ENCODE results near the gene ARID3A. TPM values are rescaled to one million over a fixed set of nuclear protein-coding genes. Genes with fewer than 3 reads are reported as not detected.
A peak's percentile ranks its signal among the peaks of the same experiment; 100 is the strongest.
"Not testable (repeated sequence)": the region's sequence is repeated elsewhere in the genome, so short reads cannot be mapped to it uniquely, and the experiment has no call there.

Gene ARID3A
- total RNA-seq, 1 donor from 2014 or later: 35.6 TPM

GRCh38 chr19:947707-948539 lies 22.1 kb downstream of the ARID3A start:
- Mint-ChIP-seq H3K36me3 (ENCODE audit: low read depth) (peaks cover 3% of the 10 kb centered on the region), H3K9me3 (no peaks in the 10 kb centered on the region), H3K27ac (no peak overlapping the region), H3K27me3 (no peaks in the 10 kb centered on the region), H3K4me1 (peaks cover 1% of the 10 kb centered on the region), H3K4me3 (no peak overlapping the region)
- intact Hi-C loops (cut with micrococcal nuclease): no loop called here
- no peak for DNase-seq

- intact Hi-C loops (cut with micrococcal nuclease): no loop called here
- no peak overlapping the region for H3K27ac Mint-ChIP-seq
These were observed 23.1 kb downstream of the ARID3A start for GRCh38 chr19:948842-949496.

GRCh38 chr19:950352-951066 lies 24.7 kb downstream of the ARID3A start:
- Mint-ChIP-seq H3K27me3 (no peaks in the 10 kb centered on the region), H3K36me3 (ENCODE audit: low read depth) (no peaks in the 10 kb centered on the region), H3K27ac (no peak overlapping the region), H3K4me3 (no peak overlapping the region), H3K4me1 (no peaks in the 10 kb centered on the region), H3K9me3 (no peaks in the 10 kb centered on the region)
- intact Hi-C loops (cut with micrococcal nuclease): no loop called here
- DNase-seq: no peak

More at GRCh38 chr19:948842-949496, 23.1 kb downstream of the ARID3A start:
- H3K9me3 Mint-ChIP-seq: no peaks in the 10 kb centered on the region
- H3K4me1 Mint-ChIP-seq: peaks cover 1% of the 10 kb centered on the region
- DNase-seq: no peak
- no peaks in the 10 kb centered on the region for H3K36me3 Mint-ChIP-seq (ENCODE audit: low read depth)
- H3K4me3 Mint-ChIP-seq: no peak overlapping the region
- H3K27me3 Mint-ChIP-seq: no peaks in the 10 kb centered on the region

- Mint-ChIP-seq H3K9me3 (no peaks in the 10 kb centered on the region), H3K36me3 (ENCODE audit: low read depth) (no peaks in the 10 kb centered on the region), H3K27ac (no peak overlapping the region), H3K4me1 (no peaks in the 10 kb centered on the region), H3K4me3 (no peak overlapping the region), H3K27me3 (no peaks in the 10 kb centered on the region)
- DNase-seq: no peak
- intact Hi-C loops (cut with micrococcal nuclease): no loop called here
These were observed 26.3 kb downstream of the ARID3A start for GRCh38 chr19:952049-952679.

GRCh38 chr19:952680-953444 lies 27.0 kb downstream of the ARID3A start:
- H3K4me1 Mint-ChIP-seq: no peaks in the 10 kb centered on the region
- H3K36me3 Mint-ChIP-seq (ENCODE audit: low read depth): no peaks in the 10 kb centered on the region
- no peaks in the 10 kb centered on the region for H3K9me3 Mint-ChIP-seq
- intact Hi-C loops (cut with micrococcal nuclease): no loop called here
- H3K4me3 Mint-ChIP-seq: peak overlapping the region; percentile 62
- no peaks in the 10 kb centered on the region for H3K27me3 Mint-ChIP-seq
- DNase-seq: peak; percentile 61
- no peak overlapping the region for H3K27ac Mint-ChIP-seq

- intact Hi-C loops (cut with micrococcal nuclease): no loop called here
These were observed 27.8 kb downstream of the ARID3A start for GRCh38 chr19:953445-954271.

GRCh38 chr19:954272-954671 lies 28.4 kb downstream of the ARID3A start:
- no peaks in the 10 kb centered on the region for H3K9me3 Mint-ChIP-seq
- intact Hi-C loops (cut with micrococcal nuclease): no loop called here

More at GRCh38 chr19:953445-954271, 27.8 kb downstream of the ARID3A start:
- peaks cover under 1% of the 10 kb centered on the region for H3K4me1 Mint-ChIP-seq
- no peaks in the 10 kb centered on the region for H3K27me3 Mint-ChIP-seq
- H3K27ac Mint-ChIP-seq: no peak overlapping the region
- no peak for DNase-seq
- H3K4me3 Mint-ChIP-seq: peak overlapping the region; percentile 26
- H3K9me3 Mint-ChIP-seq: no peaks in the 10 kb centered on the region
- no peaks in the 10 kb centered on the region for H3K36me3 Mint-ChIP-seq (ENCODE audit: low read depth)

GRCh38 chr19:954672-955494 lies 29.0 kb downstream of the ARID3A start:
- Mint-ChIP-seq H3K4me1 (peaks cover 6% of the 10 kb centered on the region), H3K27me3 (no peaks in the 10 kb centered on the region)

More at GRCh38 chr19:954272-954671, 28.4 kb downstream of the ARID3A start:
- H3K36me3 Mint-ChIP-seq (ENCODE audit: low read depth): peaks cover 2% of the 10 kb centered on the region
- peaks cover 4% of the 10 kb centered on the region for H3K4me1 Mint-ChIP-seq
- H3K27ac Mint-ChIP-seq: no peak overlapping the region
- H3K27me3 Mint-ChIP-seq: no peaks in the 10 kb centered on the region
- no peak overlapping the region for H3K4me3 Mint-ChIP-seq
- DNase-seq: no peak

GRCh38 chr19:955803-956765 lies 30.2 kb downstream of the ARID3A start:
- H3K36me3 Mint-ChIP-seq (ENCODE audit: low read depth): peaks cover 4% of the 10 kb centered on the region
- no peak for DNase-seq
- no peaks in the 10 kb centered on the region for H3K27me3 Mint-ChIP-seq
- intact Hi-C loops (cut with micrococcal nuclease): no loop called here
- H3K4me3 Mint-ChIP-seq: no peak overlapping the region
- peaks cover 6% of the 10 kb centered on the region for H3K4me1 Mint-ChIP-seq
- no peak overlapping the region for H3K27ac Mint-ChIP-seq
- H3K9me3 Mint-ChIP-seq: no peaks in the 10 kb centered on the region

More at GRCh38 chr19:954672-955494, 29.0 kb downstream of the ARID3A start:
- peaks cover 4% of the 10 kb centered on the region for H3K36me3 Mint-ChIP-seq (ENCODE audit: low read depth)
- DNase-seq: no peak
- intact Hi-C loops (cut with micrococcal nuclease): no loop called here
- no peak overlapping the region for H3K27ac Mint-ChIP-seq
- H3K4me3 Mint-ChIP-seq: no peak overlapping the region
- H3K9me3 Mint-ChIP-seq: no peaks in the 10 kb centered on the region

- peaks cover 6% of the 10 kb centered on the region for H3K4me1 Mint-ChIP-seq
- no peak for DNase-seq
- H3K9me3 Mint-ChIP-seq: no peaks in the 10 kb centered on the region
- intact Hi-C loops (cut with micrococcal nuclease): no loop called here
- no peaks in the 10 kb centered on the region for H3K27me3 Mint-ChIP-seq
- H3K27ac Mint-ChIP-seq: no peak overlapping the region
- H3K4me3 Mint-ChIP-seq: no peak overlapping the region
- peaks cover 4% of the 10 kb centered on the region for H3K36me3 Mint-ChIP-seq (ENCODE audit: low read depth)
These were observed 31.1 kb downstream of the ARID3A start for GRCh38 chr19:956766-957440.

- peaks cover 11% of the 10 kb centered on the region for H3K4me1 Mint-ChIP-seq
- intact Hi-C loops (cut with micrococcal nuclease); H3K27me3 Mint-ChIP-seq; H3K9me3 Mint-ChIP-seq; H3K36me3 Mint-ChIP-seq (ENCODE audit: low read depth); H3K27ac Mint-ChIP-seq; H3K4me3 Mint-ChIP-seq; DNase-seq: not testable (repeated sequence)
These were observed 31.7 kb downstream of the ARID3A start for GRCh38 chr19:957578-957977.
